K562 (cell line): ENCODE measurements around the gene TNRC6B.

Experiments used
- ARID1B ChIP-seq: fragments of 450-650 bp; IDR thresholded peaks from 2 replicates; pipeline ENCODE4 v1.6.1; 2016; ENCODE audit warnings: antibody characterized with exemption, mild to moderate bottlenecking, inconsistent platforms
- CBX2 ChIP-seq: fragments of 200-600 bp; sonication (generic); IDR thresholded peaks from one replicate; pipeline ENCODE4 v1.6.1; 2012; ENCODE audit warnings: mild to moderate bottlenecking, low read length, inconsistent platforms; ENCODE audit not compliant: insufficient read depth, poor library complexity, severe bottlenecking
- ELF4 ChIP-seq: fragments of 450-650 bp; formaldehyde crosslinking; IDR thresholded peaks from 2 replicates; pipeline ENCODE4 v1.4.0; 2022; ENCODE audit warnings: missing genetic modification characterization

- TF ChIP-seq ARID1B (no peak), CBX2 (no peak), ELF4 (CRISPR knock-in tag) (no peak)
Measured at GRCh38 chr22:40247976-40248375, 70.3 kb downstream of the TNRC6B start.
